GM21786 (cell line): ENCODE data around the gene PRKCD.
"Not testable (repeated sequence)": the region's sequence is repeated elsewhere in the genome, so short reads cannot be mapped to it uniquely, and the experiment has no call there.

Experiments
- ATAC-seq: cut with Tn5 transposase; IDR thresholded peaks from one replicate; pipeline ENCODE4 v1.9.1; 2021; ENCODE audit not compliant: unreplicated experiment

PRKCD gene

GRCh38 chr3:53139906-53140846 lies 20.8 kb upstream of the PRKCD start:
- ATAC-seq, result no peak

GRCh38 chr3:53140847-53141845 lies 19.9 kb upstream of the PRKCD start:
- no peak for ATAC-seq

- ATAC-seq, result no peak
Observed at GRCh38 chr3:53142986-53143385, 18.0 kb upstream of the PRKCD start.

- no peak for ATAC-seq
Observed at GRCh38 chr3:53144446-53144845, 16.6 kb upstream of the PRKCD start.

- ATAC-seq, result no peak
Observed at GRCh38 chr3:53144862-53145712, 15.9 kb upstream of the PRKCD start.

GRCh38 chr3:53145713-53146080 lies 15.3 kb upstream of the PRKCD start:
- ATAC-seq, result no peak

GRCh38 chr3:53146319-53146891 lies 14.6 kb upstream of the PRKCD start:
- no peak for ATAC-seq

GRCh38 chr3:53147151-53147902 lies 13.7 kb upstream of the PRKCD start:
- no peak for ATAC-seq

GRCh38 chr3:53147903-53148400 lies 13.1 kb upstream of the PRKCD start:
- no peak for ATAC-seq

- ATAC-seq, result no peak
Observed at GRCh38 chr3:53149006-53149690, 11.9 kb upstream of the PRKCD start.

- ATAC-seq, result no peak
Observed at GRCh38 chr3:53149699-53150098, 11.3 kb upstream of the PRKCD start.

- ATAC-seq, result no peak
Observed at GRCh38 chr3:53150247-53151085, 10.5 kb upstream of the PRKCD start.

GRCh38 chr3:53151086-53151438 lies 9.9 kb upstream of the PRKCD start:
- not testable (repeated sequence) for ATAC-seq

- no peak for ATAC-seq
Observed at GRCh38 chr3:53151465-53151864, 9.5 kb upstream of the PRKCD start.

GRCh38 chr3:53151870-53152660 lies 8.9 kb upstream of the PRKCD start:
- no peak for ATAC-seq

- no peak for ATAC-seq
Observed at GRCh38 chr3:53153264-53153823, 7.7 kb upstream of the PRKCD start.

GRCh38 chr3:53153980-53154379 lies 7.0 kb upstream of the PRKCD start:
- ATAC-seq, result no peak
